Cardiac muscle cell (in vitro differentiated cells and primary cell): Measurements from ENCODE around the gene PRKACA. TPM values are rescaled to one million over a fixed set of nuclear protein-coding genes. Genes with fewer than 3 reads are reported as not detected.
"Not testable (repeated sequence)": the region's sequence is repeated elsewhere in the genome, so short reads cannot be mapped to it uniquely, and the experiment has no call there.

ENCODE experiments used
- DNase-seq, 2 donors: peaks; one replicate each; pipeline versions ENCODE4 v3.0.0 to v3.0.0-alpha.2; 2010 to 2017; ENCODE audit warnings: low read depth in 1 of 2, low spot score in 1 of 2
- H3K27ac ChIP-seq: fragments of 200-600 bp; sonication (generic); 2 replicates; pipeline ENCODE4 v1.5.1; 2016
- H3K27me3 ChIP-seq: fragments of 200-600 bp; sonication (generic); 2 replicates; pipeline ENCODE4 v1.6.0; 2016; ENCODE audit warnings: control low read depth
- H3K36me3 ChIP-seq: fragments of 200-600 bp; sonication (generic); 2 replicates; pipeline ENCODE4 v1.5.1; 2016; ENCODE audit warnings: control low read depth
- H3K4me1 ChIP-seq: fragments of 200-600 bp; sonication (generic); 2 replicates; pipeline ENCODE4 v1.8.1; 2017; ENCODE audit warnings: low read depth, mild to moderate bottlenecking, mixed run types
- H3K4me3 ChIP-seq: fragments of 200-600 bp; sonication (generic); 2 replicates; pipeline ENCODE4 v1.5.1; 2016; ENCODE audit warnings: mild to moderate bottlenecking
- H3K9me3 ChIP-seq: fragments of 200-600 bp; sonication (generic); 2 replicates; pipeline ENCODE4 v1.5.1; 2017; ENCODE audit warnings: low read depth, mild to moderate bottlenecking, control low read depth
- CTCF ChIP-seq: IDR thresholded peaks from 2 replicates; pipeline ENCODE4 v1.5.1; 2012; ENCODE audit warnings: low read depth, mild to moderate bottlenecking, low read length
- polyA plus RNA-seq: library from polyadenylated mRNA; unstranded; fragments of >200 nt; fragmentation: Nextera tagmentation; extraction: Ambion mirVana; gene quantifications from 2 replicates; pipeline ENCODE4 v1.2.1, GENCODE V29; 2016
- total RNA-seq: library from RNA; depleted of rRNA; stranded (reverse); fragments of >200 nt; gene quantifications from 2 replicates; pipeline ENCODE4 v1.2.3, GENCODE V29; 2016

Gene PRKACA
- total and polyA plus RNA-seq, 2 experiments from 2014 or later, result 30.6 to 95.2 TPM

- DNase-seq, result no peak
- Histone ChIP-seq H3K27ac (no peak overlapping the region), H3K4me3 (no peak overlapping the region), H3K4me1 (no peaks in the 10 kb centered on the region), H3K9me3 (no peaks in the 10 kb centered on the region), H3K27me3 (no peaks in the 10 kb centered on the region), H3K36me3 (no peaks in the 10 kb centered on the region)
- TF ChIP-seq CTCF, result no peak
These were observed 67.0 kb downstream of the PRKACA start for GRCh38 chr19:14050512-14050911.

GRCh38 chr19:14048443-14049153 is 69.0 kb downstream of the PRKACA start:
- Histone ChIP-seq H3K9me3 (no peaks in the 10 kb centered on the region), H3K27me3 (no peaks in the 10 kb centered on the region), H3K4me1 (no peaks in the 10 kb centered on the region), H3K36me3 (no peaks in the 10 kb centered on the region), H3K27ac (no peak overlapping the region), H3K4me3 (no peak overlapping the region)
- peak; percentile 85 for TF ChIP-seq CTCF
- peak; percentile 22 to 45 for DNase-seq

GRCh38 chr19:14047866-14048265 is 69.7 kb downstream of the PRKACA start:
- not testable (repeated sequence) for H3K4me3 ChIP-seq, H3K9me3 ChIP-seq

GRCh38 chr19:14042659-14043608 is 74.6 kb downstream of the PRKACA start:
- not testable (repeated sequence) for H3K36me3 ChIP-seq, H3K27me3 ChIP-seq, H3K9me3 ChIP-seq, H3K4me1 ChIP-seq, H3K4me3 ChIP-seq
- peak; percentile 53 to 84 for DNase-seq
- peak overlapping the region; percentile 17 for H3K27ac ChIP-seq
- peak; percentile 62 for TF ChIP-seq CTCF

More at GRCh38 chr19:14047866-14048265, 69.7 kb downstream of the PRKACA start:
- not testable (repeated sequence) for H3K4me1 ChIP-seq, H3K36me3 ChIP-seq, DNase-seq, H3K27me3 ChIP-seq, H3K27ac ChIP-seq

Other genes starting within 250 kb of the PRKACA start
- 0.39 and 2.0 TPM in 2 replicates for gene NANOS3, start 240.6 kb downstream of the PRKACA start, total RNA-seq
- gene NANOS3, start 240.6 kb downstream of the PRKACA start, polyA plus RNA-seq, result 0.86 and 1.6 TPM in 2 replicates
- gene BRME1, start 211.6 kb downstream of the PRKACA start, total RNA-seq, result 4.0 and 8.8 TPM in 2 replicates
- 3.0 and 8.2 TPM in 2 replicates for gene BRME1, start 211.6 kb downstream of the PRKACA start, polyA plus RNA-seq
- gene CC2D1A, start 211.6 kb downstream of the PRKACA start, total RNA-seq, result 43.2 and 46.6 TPM in 2 replicates
- 41.5 and 42.5 TPM in 2 replicates for gene CC2D1A, start 211.6 kb downstream of the PRKACA start, polyA plus RNA-seq
- 0.24 and 0.67 TPM in 2 replicates for gene PODNL1, start 179.3 kb downstream of the PRKACA start, total RNA-seq
- not detected in 2 replicates for gene PODNL1, start 179.3 kb downstream of the PRKACA start, polyA plus RNA-seq
- 44.6 and 48.1 TPM in 2 replicates for gene DCAF15, start 165.3 kb downstream of the PRKACA start, total RNA-seq
- gene DCAF15, start 165.3 kb downstream of the PRKACA start, polyA plus RNA-seq, result 33.3 and 34.0 TPM in 2 replicates
- 8.9 TPM in 2 replicates for gene RFX1, start 111.4 kb downstream of the PRKACA start, total RNA-seq
- gene RFX1, start 111.4 kb downstream of the PRKACA start, polyA plus RNA-seq, result 2.7 and 3.3 TPM in 2 replicates
- not detected in 2 replicates for gene RLN3, start 89.6 kb downstream of the PRKACA start, total RNA-seq
- 0.44 TPM in 1 of 2 replicates, not detected in the other for gene RLN3, start 89.6 kb downstream of the PRKACA start, polyA plus RNA-seq
- 4.6 and 7.1 TPM in 2 replicates for gene IL27RA, start 86.0 kb downstream of the PRKACA start, total RNA-seq
- 4.3 and 17.1 TPM in 2 replicates for gene IL27RA, start 86.0 kb downstream of the PRKACA start, polyA plus RNA-seq
- 0.25 and 0.30 TPM in 2 replicates for gene PALM3, start 55.7 kb downstream of the PRKACA start, total RNA-seq
- gene PALM3, start 55.7 kb downstream of the PRKACA start, polyA plus RNA-seq, result 0.10 and 1.0 TPM in 2 replicates
- 16.0 and 19.4 TPM in 2 replicates for gene MISP3, start 45.0 kb downstream of the PRKACA start, total RNA-seq
- 23.2 and 25.6 TPM in 2 replicates for gene MISP3, start 45.0 kb downstream of the PRKACA start, polyA plus RNA-seq
- 3.6 and 14.2 TPM in 2 replicates for gene C19orf67, start 32.0 kb downstream of the PRKACA start, total RNA-seq
- gene C19orf67, start 32.0 kb downstream of the PRKACA start, polyA plus RNA-seq, result 4.1 and 7.5 TPM in 2 replicates
- gene SAMD1, start 27.0 kb downstream of the PRKACA start, total RNA-seq, result 112 and 158 TPM in 2 replicates
- gene SAMD1, start 27.0 kb downstream of the PRKACA start, polyA plus RNA-seq, result 130 and 136 TPM in 2 replicates
- gene ASF1B, start 18.8 kb upstream of the PRKACA start, total RNA-seq, result 19.1 and 21.8 TPM in 2 replicates
- gene ASF1B, start 18.8 kb upstream of the PRKACA start, polyA plus RNA-seq, result 27.5 and 30.7 TPM in 2 replicates
- gene ADGRL1, start 88.4 kb upstream of the PRKACA start, total RNA-seq, result 26.6 and 55.8 TPM in 2 replicates
- gene ADGRL1, start 88.4 kb upstream of the PRKACA start, polyA plus RNA-seq, result 19.6 and 35.2 TPM in 2 replicates